Ishikawa (cell line): Measurements from ENCODE around the gene ARHGAP29.

ENCODE experiments used
- CEBPB ChIP-seq: IDR thresholded peaks from 2 replicates; pipeline ENCODE4 v1.6.1; 2012
- CREB1 ChIP-seq: IDR thresholded peaks from 2 replicates; pipeline ENCODE4 v1.6.1; 2012; ENCODE audit warnings: low read depth
- EP300 ChIP-seq: IDR thresholded peaks from 2 replicates; pipeline ENCODE4 v1.6.1; 2012; ENCODE audit warnings: borderline replicate concordance
- FOXM1 ChIP-seq: IDR thresholded peaks from 2 replicates; pipeline ENCODE4 v1.6.1; 2012; ENCODE audit warnings: low read depth, borderline replicate concordance
- MAX ChIP-seq: IDR thresholded peaks from 2 replicates; pipeline ENCODE4 v1.6.1; 2012
- RAD21 ChIP-seq: IDR thresholded peaks from 2 replicates; pipeline ENCODE4 v1.6.1; 2012; ENCODE audit warnings: low read depth
- REST ChIP-seq: IDR thresholded peaks from 2 replicates; pipeline ENCODE4 v1.6.1; 2012; ENCODE audit warnings: low read depth, mild to moderate bottlenecking
- TAF1 ChIP-seq: IDR thresholded peaks from 2 replicates; pipeline ENCODE4 v1.6.1; 2012; ENCODE audit warnings: low read depth, mild to moderate bottlenecking
- TCF12 ChIP-seq: IDR thresholded peaks from 2 replicates; pipeline ENCODE4 v1.6.1; 2012; ENCODE audit warnings: low read depth
- YY1 ChIP-seq: IDR thresholded peaks from 2 replicates; pipeline ENCODE4 v1.6.1; 2012; ENCODE audit warnings: low read depth
- ZBTB7A ChIP-seq: IDR thresholded peaks from 2 replicates; pipeline ENCODE4 v1.6.1; 2012; ENCODE audit warnings: low read depth

GRCh38 chr1:94239051-94239450, 1.7 kb upstream of the ARHGAP29 start:
- no peak for TF ChIP-seq RAD21
- no peak for TF ChIP-seq MAX
- TF ChIP-seq ZBTB7A, result no peak
- no peak for TF ChIP-seq REST
- no peak for TF ChIP-seq CEBPB
- no peak for TF ChIP-seq TAF1
- no peak for TF ChIP-seq TCF12
- TF ChIP-seq YY1, result no peak
- TF ChIP-seq CREB1, result no peak
- TF ChIP-seq EP300, result no peak
- no peak for TF ChIP-seq FOXM1
